ENCODE data around the gene C19orf33. TPM values are rescaled to one million over a fixed set of nuclear protein-coding genes. Genes with fewer than 3 reads are reported as not detected.

C19orf33 gene
- total RNA-seq, 1 experiment from 2014 or later: 16.1 TPM

- TF ChIP-seq AFF4 (CRISPR knock-in tag; IDR thresholded peaks at IDR 0.05; ENCODE audit: borderline replicate concordance) (no peak), ZNF121 (CRISPR knock-in tag; IDR thresholded peaks at IDR 0.05) (no peak), FOXP4 (CRISPR knock-in tag; IDR thresholded peaks at IDR 0.05) (no peak), ZNF317 (CRISPR knock-in tag; IDR thresholded peaks at IDR 0.05; ENCODE audit: borderline replicate concordance, low read depth) (no peak), JUN (CRISPR knock-in tag; IDR thresholded peaks at IDR 0.05) (no peak), ERG (CRISPR knock-in tag; IDR thresholded peaks at IDR 0.05) (no peak), ELF4 (CRISPR knock-in tag; IDR thresholded peaks at IDR 0.05; ENCODE audit: low read depth) (no peak)
These were observed 12.2 kb upstream of the C19orf33 start (continued) for GRCh38 chr19:38291855-38292254.

- ATAC-seq (no peak), DNase-seq (ENCODE audit: low spot score) (no peak)
- Mint-ChIP-seq H3K4me3 (no peak overlapping the region), H3K27ac (no peak overlapping the region), H3K27me3 (ENCODE audit: low read depth) (no peaks in the 10 kb centered on the region; the same call in 1 of the 2 replicates), H3K36me3 (peaks cover 34% of the 10 kb centered on the region), H3K9me3 (peaks cover 7% of the 10 kb centered on the region; the same call in 1 of the 2 replicates), H3K4me1 (peaks cover 6% of the 10 kb centered on the region; the same call in 1 of the 2 replicates)
- CTCF ChIA-PET: no interaction called here
- POLR2A ChIA-PET: no interaction called here
- TF ChIP-seq ETV6 (CRISPR knock-in tag; IDR thresholded peaks at IDR 0.05) (no peak), AR (CRISPR knock-in tag; IDR thresholded peaks at IDR 0.05) (no peak), SP1 (CRISPR knock-in tag; conservative IDR thresholded peaks at IDR 0.05) (no peak), ZNF532 (CRISPR knock-in tag; IDR thresholded peaks at IDR 0.05; ENCODE audit: borderline replicate concordance) (no peak), ZBTB21 (CRISPR knock-in tag; IDR thresholded peaks at IDR 0.05; ENCODE audit: borderline replicate concordance) (no peak), ZBTB43 (CRISPR knock-in tag; IDR thresholded peaks at IDR 0.05) (no peak), FOXP1 (CRISPR knock-in tag; IDR thresholded peaks at IDR 0.05; ENCODE audit: borderline replicate concordance) (no peak), FOXK1 (CRISPR knock-in tag; IDR thresholded peaks at IDR 0.05) (no peak), PREB (CRISPR knock-in tag; IDR thresholded peaks at IDR 0.05; ENCODE audit: borderline replicate concordance) (no peak)
These were observed 10.8 kb upstream of the C19orf33 start for GRCh38 chr19:38293281-38293680.
